Measurements from ENCODE around the gene DHPS.
A peak's percentile ranks its signal among the peaks of the same experiment; 100 is the strongest.

The DHPS gene

DNA sequence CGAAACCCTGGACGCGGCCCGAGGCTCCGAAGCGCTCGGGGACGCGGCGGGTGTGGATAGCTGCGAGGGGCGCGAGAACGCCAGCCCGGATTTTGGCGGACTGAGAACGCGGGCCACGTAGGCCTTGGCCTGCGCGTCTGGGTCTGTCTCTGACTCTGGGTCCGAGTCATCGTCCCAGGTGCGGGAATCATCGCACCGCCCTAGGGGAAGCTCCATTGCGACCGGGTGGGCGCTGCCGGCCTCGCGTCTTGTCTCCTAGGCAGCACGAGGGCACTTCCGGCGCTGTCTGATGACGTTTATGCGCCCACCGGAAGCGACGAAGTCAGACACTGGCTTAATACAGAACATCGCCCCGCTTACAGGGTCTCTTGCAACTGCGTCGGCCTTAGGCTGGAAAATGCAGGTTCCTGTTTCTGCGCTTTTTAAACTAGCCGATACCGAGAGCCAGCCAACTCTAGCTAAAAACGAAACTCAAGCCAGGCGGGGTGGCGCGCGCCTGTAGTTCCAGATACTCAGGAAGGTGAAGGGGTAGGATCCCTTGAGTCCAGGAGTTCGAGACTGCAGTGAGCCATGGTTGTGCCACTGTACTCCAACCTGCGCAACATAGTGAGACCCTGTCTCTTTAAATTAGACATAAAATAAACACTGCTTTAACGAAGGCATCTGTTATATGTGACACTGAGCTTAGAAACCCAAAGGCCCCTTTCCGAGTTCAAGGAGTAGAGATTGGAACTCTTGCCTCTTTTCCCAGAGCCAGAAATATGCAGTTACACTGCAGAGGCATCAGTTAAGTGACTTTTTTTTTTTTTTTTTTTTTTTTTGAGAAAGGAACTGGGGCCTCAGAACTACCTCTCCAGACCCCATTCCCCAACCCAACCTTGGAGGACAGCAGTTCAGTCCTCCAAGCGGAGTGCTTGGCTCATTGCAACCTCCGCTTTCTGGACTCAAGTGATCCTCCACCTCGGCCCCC lies 15.0 kb upstream of the DHPS start, which contains the start of gene FBXW9:
FBXW9 (minus strand) TSS at position 266 of the 970 bp plus-strand sequence; CDS start at position 216, 50 bp downstream.
- no peak for TF ChIP-seq CTCF (IDR thresholded peaks at IDR 0.05; ENCODE audit: borderline replicate concordance, control extremely low read depth, extremely low read depth, insufficient read depth, missing control alignments)
- in situ Hi-C loops (cut with MboI; ENCODE audit: low sequenced_read_pairs, unreplicated experiment) = no loop called here
- DNase-seq (ENCODE audit: low spot score) = peak; percentile 99

DNA sequence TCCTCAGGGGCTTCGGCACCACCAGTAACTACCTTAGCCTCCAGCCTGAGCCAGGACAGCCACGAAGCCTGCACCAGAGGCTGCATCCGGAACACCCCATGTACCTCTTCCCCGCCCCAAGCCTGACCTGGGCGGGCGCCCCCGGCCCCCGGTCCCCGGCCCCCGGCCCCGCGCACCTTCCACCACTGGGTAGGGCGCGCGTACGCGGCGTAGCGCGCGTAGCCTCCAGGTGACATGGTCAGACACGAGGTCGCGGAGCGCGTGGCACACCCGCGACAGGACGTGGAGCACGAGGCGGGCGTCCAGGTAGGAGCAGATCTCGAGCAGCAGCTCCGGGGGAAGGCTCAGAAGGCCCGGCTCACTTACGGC lies 14.3 kb upstream of the DHPS start:
- no peak for TF ChIP-seq CTCF (IDR thresholded peaks at IDR 0.05; ENCODE audit: borderline replicate concordance, control extremely low read depth, extremely low read depth, insufficient read depth, missing control alignments)
- in situ Hi-C loops (cut with MboI; ENCODE audit: low sequenced_read_pairs, unreplicated experiment) = no loop called here
- DNase-seq (ENCODE audit: low spot score) = no peak

DNA sequence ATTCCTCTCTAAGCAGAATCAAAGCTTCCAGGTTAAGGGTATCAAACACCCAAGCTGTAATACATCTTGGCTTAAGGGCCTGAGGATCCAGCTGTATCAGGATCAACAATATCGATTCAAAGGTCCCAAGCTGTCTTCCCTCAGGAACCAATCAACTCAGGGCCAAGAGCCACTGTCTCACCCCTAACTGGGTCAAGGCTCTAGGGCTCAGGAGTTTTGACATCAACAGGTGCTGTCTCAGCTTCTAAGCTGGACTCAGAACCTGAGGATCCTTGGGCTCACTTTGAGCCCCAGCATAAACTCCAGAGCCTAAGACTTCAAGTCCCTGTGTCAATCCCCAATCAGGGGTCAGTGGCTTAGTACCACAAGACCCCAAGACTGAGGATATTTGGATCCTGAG lies 13.8 kb upstream of the DHPS start:
- no peak for DNase-seq (ENCODE audit: low spot score)
- in situ Hi-C loops (cut with MboI; ENCODE audit: low sequenced_read_pairs, unreplicated experiment) = no loop called here
- no peak for TF ChIP-seq CTCF (IDR thresholded peaks at IDR 0.05; ENCODE audit: borderline replicate concordance, control extremely low read depth, extremely low read depth, insufficient read depth, missing control alignments)

DNA sequence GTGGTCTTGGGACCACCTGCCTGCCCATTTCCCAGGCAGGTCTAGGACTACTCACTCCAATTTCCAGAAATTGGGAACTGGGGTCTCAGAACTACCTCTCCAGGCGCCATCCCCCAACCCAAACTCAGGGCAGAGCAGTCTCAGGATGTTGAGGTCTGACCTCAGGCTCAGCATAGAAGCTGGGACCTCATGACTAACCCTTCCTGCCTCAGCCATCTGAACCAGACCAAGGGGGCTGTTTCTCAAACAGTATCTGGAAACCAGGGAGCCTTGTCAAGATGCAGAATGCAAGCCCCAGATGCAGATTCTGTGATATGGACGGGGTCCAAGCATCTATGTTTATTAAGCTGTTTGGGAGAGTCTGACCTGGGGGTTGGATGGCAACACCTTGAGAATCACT lies 13.4 kb upstream of the DHPS start:
- in situ Hi-C loops (cut with MboI; ENCODE audit: low sequenced_read_pairs, unreplicated experiment) = no loop called here
- TF ChIP-seq CTCF (IDR thresholded peaks at IDR 0.05; ENCODE audit: borderline replicate concordance, control extremely low read depth, extremely low read depth, insufficient read depth, missing control alignments) = no peak
- no peak for DNase-seq (ENCODE audit: low spot score)

DNA sequence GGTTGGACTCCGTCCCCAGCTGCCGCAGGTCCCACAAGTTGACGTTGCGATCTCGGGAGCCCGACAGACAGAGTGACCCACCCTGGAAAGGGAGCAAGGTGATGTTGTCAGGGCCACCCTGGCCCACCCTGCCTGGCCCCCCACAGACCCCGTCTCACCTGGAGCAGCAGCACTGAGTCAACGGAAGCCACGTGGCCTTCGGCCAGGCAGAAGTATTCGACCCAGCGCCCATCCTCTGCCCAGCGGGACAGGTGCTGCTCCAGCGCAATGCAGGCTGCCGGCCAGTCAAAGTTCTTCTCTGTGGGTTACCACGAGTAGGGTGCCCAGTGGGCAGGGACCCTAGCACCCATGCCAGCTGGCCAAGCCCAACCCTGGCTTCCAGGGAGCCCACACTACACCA lies 13.0 kb upstream of the DHPS start:
- in situ Hi-C loops (cut with MboI; ENCODE audit: low sequenced_read_pairs, unreplicated experiment) = no loop called here
- no peak for TF ChIP-seq CTCF (IDR thresholded peaks at IDR 0.05; ENCODE audit: borderline replicate concordance, control extremely low read depth, extremely low read depth, insufficient read depth, missing control alignments)
- DNase-seq (ENCODE audit: low spot score) = no peak

GRCh38 chr19:12692960-12693359 lies 11.3 kb upstream of the DHPS start:
- in situ Hi-C loops (cut with MboI; ENCODE audit: low sequenced_read_pairs, unreplicated experiment) = no loop called here

More at GRCh38 chr19:12692960-12693359, 11.3 kb upstream of the DHPS start:
- DNase-seq (ENCODE audit: low spot score) = no peak
- TF ChIP-seq CTCF (IDR thresholded peaks at IDR 0.05; ENCODE audit: borderline replicate concordance, control extremely low read depth, extremely low read depth, insufficient read depth, missing control alignments) = no peak

Data from GM13976 (cell line).